Sigmoid colon (tissue), 4 donors: ENCODE measurements around the gene TLE6.

Experiments
- CTCF ChIP-seq, 4 experiments: fragments of 450-650 bp in 3 of 4; fragments of 200-600 bp in 1 of 4; IDR thresholded peaks; one replicate each; pipeline ENCODE4 v1.5.1; 2016 to 2019; ENCODE audit warnings: antibody characterized with exemption in 4 of 4, mild to moderate bottlenecking in 3 of 4, moderate library complexity in 2 of 4
- POLR2A ChIP-seq, 2 donors: fragments of 450-650 bp; IDR thresholded peaks; one replicate each; pipeline ENCODE4 v1.6.1; 2016; ENCODE audit warnings: antibody characterized with exemption in 2 of 2, mild to moderate bottlenecking in 2 of 2, moderate library complexity in 2 of 2
- POLR2AphosphoS5 ChIP-seq, 4 donors: sonication (generic); formaldehyde crosslinking; IDR thresholded peaks; one replicate each; pipeline ENCODE4 v1.6.1; 2017; ENCODE audit warnings: antibody characterized with exemption in 4 of 4

GRCh38 chr19:2997720-2998119 is 20.4 kb downstream of the TLE6 start:
- TF ChIP-seq CTCF (IDR thresholded peaks at IDR 0.05) (no peak), POLR2A (IDR thresholded peaks at IDR 0.05) (no peak), POLR2AphosphoS5 (IDR thresholded peaks at IDR 0.05) (no peak)
